ENCODE results near the gene RIC1. TPM values are rescaled to one million over a fixed set of nuclear protein-coding genes. Genes with fewer than 3 reads are reported as not detected.
"Not testable (repeated sequence)": the region's sequence is repeated elsewhere in the genome, so short reads cannot be mapped to it uniquely, and the experiment has no call there.

RIC1 gene
- total and polyA plus RNA-seq, 9 of the 15 experiments (the other 6 are each of a cell fraction or from before 2014, with no cell fraction given): 3.2 to 25.8 (median 15.0) TPM

GRCh38 chr9:5683591-5683990, 54.7 kb downstream of the RIC1 start:
- H3K36me3 ChIP-seq (ENCODE audit: control insufficient read depth, insufficient read depth, low read length); POLR2A ChIA-PET; H3K27ac ChIP-seq (ENCODE audit: extremely low read depth, low read depth, low read length); ATAC-seq; BruUV-seq (replicated peaks); H3K4me1 ChIP-seq (replicated peaks in 1 of 2; ENCODE audit: control insufficient read depth in 2 of 2, insufficient read depth in 2 of 2, low read length in 2 of 2); H3K27me3 ChIP-seq (ENCODE audit: control insufficient read depth in 2 of 2, insufficient read depth in 2 of 2, low read length in 2 of 2); CTCF ChIA-PET (ENCODE audit: low intra/inter-chr PET ratio); H3K9ac ChIP-seq (ENCODE audit: insufficient read depth in 1 of 2, low read depth in 2 of 2, low read length in 2 of 2); DNase-seq (ENCODE audit: extremely low read depth in 1 of 4, low spot score in 3 of 4); H3K4me3 ChIP-seq; FAIRE-seq; H3K9me1 ChIP-seq (ENCODE audit: control insufficient read depth, insufficient read depth, low read length); H2AFZ ChIP-seq (ENCODE audit: low read depth, low read length); intact Hi-C loops (cut with micrococcal nuclease); H3K9me3 ChIP-seq (replicated peaks; ENCODE audit: control insufficient read depth, insufficient read depth, low read depth, low read length); H3K4me2 ChIP-seq (ENCODE audit: insufficient read depth, low read length); H4K20me1 ChIP-seq (replicated peaks; ENCODE audit: control insufficient read depth, insufficient read depth, low read length); in situ Hi-C loops (cut with MboI): not testable (repeated sequence)
- peaks cover 18% of the 10 kb centered on the region for H3K79me2 ChIP-seq (ENCODE audit: control insufficient read depth, insufficient read depth, low read length)
- WGBS (ENCODE audit: insufficient coverage, low coverage, missing lambda C conversion rate): 80% methylated on average over 1 of the region's 11 CpGs

- Histone ChIP-seq H3K9me1 (ENCODE audit: control insufficient read depth, insufficient read depth, low read length) (peaks cover 3% of the 10 kb centered on the region), H3K27me3 (ENCODE audit: control insufficient read depth in 2 of 2, insufficient read depth in 2 of 2, low read length in 2 of 2) (no peaks in the 10 kb centered on the region), H3K4me2 (ENCODE audit: insufficient read depth, low read length) (no peak overlapping the region), H3K4me1 (replicated peaks in 1 of 2; ENCODE audit: control insufficient read depth in 2 of 2, insufficient read depth in 2 of 2, low read length in 2 of 2) (peaks cover 0 to 4% of the 10 kb centered on the region in 2 experiments; a peak in 1 of 5 replicates), H3K9ac (ENCODE audit: insufficient read depth in 1 of 2, low read depth in 2 of 2, low read length in 2 of 2) (no peak overlapping the region), H3K27ac (ENCODE audit: extremely low read depth, low read depth, low read length) (no peak overlapping the region), H3K79me2 (ENCODE audit: control insufficient read depth, insufficient read depth, low read length) (peaks cover 21% of the 10 kb centered on the region), H4K20me1 (replicated peaks; ENCODE audit: control insufficient read depth, insufficient read depth, low read length) (no peaks in the 10 kb centered on the region), H3K4me3 (no peak overlapping the region), H2AFZ (ENCODE audit: low read depth, low read length) (no peak overlapping the region), H3K36me3 (ENCODE audit: control insufficient read depth, insufficient read depth, low read length) (no peaks in the 10 kb centered on the region), H3K9me3 (replicated peaks; ENCODE audit: control insufficient read depth, insufficient read depth, low read depth, low read length) (no peaks in the 10 kb centered on the region)
- no peak for FAIRE-seq
- intact Hi-C loops (cut with micrococcal nuclease): no loop called here
- in situ Hi-C loops (cut with MboI): no loop called here
- no peak for ATAC-seq
- CTCF ChIA-PET (ENCODE audit: low intra/inter-chr PET ratio): no interaction called here
- no peak for TF ChIP-seq MAX (CRISPR knock-in tag; IDR thresholded peaks at IDR 0.05)
- no peak for TF ChIP-seq POLR2G (IDR thresholded peaks at IDR 0.05; ENCODE audit: low read depth, low read length)
- TF ChIP-seq L3MBTL2 (IDR thresholded peaks at IDR 0.05): no peak
- TF ChIP-seq ZNF175 (CRISPR knock-in tag; IDR thresholded peaks at IDR 0.05; ENCODE audit: low read depth): no peak
- TF ChIP-seq ZMIZ1 (IDR thresholded peaks at IDR 0.05; ENCODE audit: low read depth in 2 of 2, low read length in 2 of 2): no peak
- TF ChIP-seq ZC3H4 (CRISPR knock-in tag; IDR thresholded peaks at IDR 0.05; ENCODE audit: borderline replicate concordance): no peak
- TF ChIP-seq ZKSCAN1 (IDR thresholded peaks at IDR 0.05; ENCODE audit: low read depth, low read length): no peak
- TF ChIP-seq ATF1 (CRISPR knock-in tag; IDR thresholded peaks at IDR 0.05): no peak
- TF ChIP-seq ATF1 (tag; IDR thresholded peaks at IDR 0.05): no peak
- TF ChIP-seq ZNF217 (CRISPR knock-in tag; IDR thresholded peaks at IDR 0.05): no peak
- no peak for TF ChIP-seq FOXJ3 (CRISPR knock-in tag; IDR thresholded peaks at IDR 0.05)
- TF ChIP-seq ZNF586 (CRISPR knock-in tag; conservative IDR thresholded peaks at IDR 0.05): no peak
- POLR2A ChIA-PET: no interaction called here
- no TSS peak for BruUV-seq (replicated peaks)
- WGBS (ENCODE audit: insufficient coverage, low coverage, missing lambda C conversion rate): 100% methylated on average over 3 of the region's 7 CpGs
- no peak for DNase-seq (ENCODE audit: extremely low read depth in 1 of 4, low spot score in 3 of 4)
These were observed 55.2 kb downstream of the RIC1 start for GRCh38 chr9:5684101-5684500.
